Lower lobe of right lung (tissue), 2 donors: ENCODE data around the gene KCNK4. TPM values are rescaled to one million over a fixed set of nuclear protein-coding genes. Genes with fewer than 3 reads are reported as not detected.
"Not testable (repeated sequence)": the region's sequence is repeated elsewhere in the genome, so short reads cannot be mapped to it uniquely, and the experiment has no call there.

Source experiments
- ATAC-seq, 2 donors: fragments of 200-7000 bp; cut with Tn5 transposase; one replicate each; pipeline ENCODE4 v1.9.1; 2020 to 2022; ENCODE audit warnings: mild to moderate bottlenecking in 2 of 2, moderate library complexity in 2 of 2
- DNase-seq: peaks from one replicate; pipeline ENCODE4 v3.0.0-alpha.2; 2020
- H3K27ac ChIP-seq: fragments of 200-600 bp; one replicate; pipeline ENCODE4 v1.8.0; 2022
- H3K27me3 ChIP-seq: fragments of 200-600 bp; one replicate; pipeline ENCODE4 v1.8.0; 2022; ENCODE audit warnings: low read depth
- H3K36me3 ChIP-seq: fragments of 200-600 bp; one replicate; pipeline ENCODE4 v1.8.0; 2022; ENCODE audit warnings: mild to moderate bottlenecking
- H3K4me1 ChIP-seq: fragments of 200-600 bp; one replicate; pipeline ENCODE4 v1.8.0; 2022
- H3K4me3 ChIP-seq: fragments of 200-600 bp; one replicate; pipeline ENCODE4 v1.8.0; 2022; ENCODE audit warnings: mild to moderate bottlenecking
- H3K9me3 ChIP-seq: fragments of 200-600 bp; one replicate; pipeline ENCODE4 v1.8.0; 2022
- CTCF ChIP-seq: fragments of 200-600 bp; IDR thresholded peaks from one replicate; pipeline ENCODE4 v1.8.0; 2022; ENCODE audit warnings: antibody characterized with exemption, mild to moderate bottlenecking
- intact Hi-C: fragments of 100-400 bp; cut with DNase I; formaldehyde crosslinking; loops from one replicate; pipeline ENCODE4 v1.11.0; 2022
- total RNA-seq: library from RNA; stranded (reverse); fragmentation: NEBNext Ultra II Directional; extraction: Animal tissue kit (Norgen Biotek cat#: 25700); gene quantifications from one replicate; pipeline ENCODE4 v1.2.1, GENCODE V29; 2021
- donor health status: DM: no; HTN: yes; CAD: no; lungs with severe emphysema.

Gene KCNK4
- total RNA-seq, 1 donor from 2014 or later = not detected

- no peak overlapping the region for H3K4me3 ChIP-seq
- H3K27ac ChIP-seq = peak overlapping the region; percentile 41
- no peaks in the 10 kb centered on the region for H3K27me3 ChIP-seq
- no peak for TF ChIP-seq CTCF
- intact Hi-C loops = no loop called here
- no peak for ATAC-seq
- peaks cover 28% of the 10 kb centered on the region for H3K36me3 ChIP-seq
- no peak for DNase-seq
- peaks cover 11% of the 10 kb centered on the region for H3K4me1 ChIP-seq
- no peaks in the 10 kb centered on the region for H3K9me3 ChIP-seq
Measured at GRCh38 chr11:64313491-64314145, 22.5 kb downstream of the KCNK4 start.

GRCh38 chr11:64314146-64314804 is 23.2 kb downstream of the KCNK4 start:
- Histone ChIP-seq H3K4me3 (no peak overlapping the region), H3K36me3 (peaks cover 28% of the 10 kb centered on the region), H3K4me1 (peaks cover 17% of the 10 kb centered on the region), H3K27me3 (no peaks in the 10 kb centered on the region), H3K27ac (peak overlapping the region; percentile 41), H3K9me3 (no peaks in the 10 kb centered on the region)
- no peak for TF ChIP-seq CTCF
- intact Hi-C loops = no loop called here
- no peak for ATAC-seq
- no peak for DNase-seq

- DNase-seq = no peak
- H3K4me3 ChIP-seq = no peak overlapping the region
- intact Hi-C loops = no loop called here
- no peaks in the 10 kb centered on the region for H3K27me3 ChIP-seq
- H3K27ac ChIP-seq = no peak overlapping the region
- peaks cover 28% of the 10 kb centered on the region for H3K36me3 ChIP-seq
- peaks cover 22% of the 10 kb centered on the region for H3K4me1 ChIP-seq
- ATAC-seq = no peak
- H3K9me3 ChIP-seq = no peaks in the 10 kb centered on the region
- TF ChIP-seq CTCF = no peak
Measured at GRCh38 chr11:64314805-64315561, 23.9 kb downstream of the KCNK4 start.

GRCh38 chr11:64315667-64316526 is 24.8 kb downstream of the KCNK4 start:
- ATAC-seq, H3K9me3 ChIP-seq, DNase-seq, H3K27me3 ChIP-seq, intact Hi-C loops: not testable (repeated sequence)
- Histone ChIP-seq H3K4me3 (peak overlapping the region; percentile 92), H3K4me1 (peaks cover 22% of the 10 kb centered on the region), H3K36me3 (peaks cover 33% of the 10 kb centered on the region), H3K27ac (peak overlapping the region; percentile 100)

- Histone ChIP-seq H3K27ac (peak overlapping the region; percentile 100), H3K36me3 (peaks cover 36% of the 10 kb centered on the region), H3K9me3 (no peaks in the 10 kb centered on the region), H3K4me3 (peak overlapping the region; percentile 92), H3K4me1 (peaks cover 22% of the 10 kb centered on the region), H3K27me3 (no peaks in the 10 kb centered on the region)
- TF ChIP-seq CTCF = no peak
- intact Hi-C loops = no loop called here
- no peak for DNase-seq
- ATAC-seq = no peak
Measured at GRCh38 chr11:64316672-64317324, 25.7 kb downstream of the KCNK4 start.
